Peyer's patch (tissue), 4 donors: Measurements from ENCODE around the gene HHIP. TPM values are rescaled to one million over a fixed set of nuclear protein-coding genes. Genes with fewer than 3 reads are reported as not detected.

Experiments
- DNase-seq, 3 donors: peaks; one replicate each; pipeline ENCODE4 v3.0.0-alpha.2; 2017 to 2019
- H3K27ac ChIP-seq, 4 donors: fragments of 200-600 bp; sonication (generic); one replicate each; pipeline ENCODE4 v1.5.1; 2016 to 2019
- H3K27me3 ChIP-seq, 2 donors: fragments of 200-600 bp; sonication (generic); one replicate each; pipeline ENCODE4 v1.5.1; 2019
- H3K36me3 ChIP-seq, 3 donors: fragments of 200-600 bp; sonication (generic); one replicate each; pipeline ENCODE4 v1.5.1; 2016 to 2019
- H3K4me1 ChIP-seq, 4 donors: fragments of 200-600 bp; sonication (generic); one replicate each; pipeline ENCODE4 v1.5.1; 2016 to 2019
- H3K4me3 ChIP-seq, 4 donors: fragments of 200-600 bp; sonication (generic); 1 replicate in 3 of 4; 2 replicates in 1 of 4; pipeline ENCODE4 v1.5.1; 2016 to 2019; ENCODE audit warnings: mild to moderate bottlenecking in 1 of 4
- H3K9me3 ChIP-seq, 4 donors: fragments of 200-600 bp; sonication (generic); one replicate each; pipeline ENCODE4 v1.5.1; 2016 to 2019; ENCODE audit warnings: mild to moderate bottlenecking in 1 of 4
- CTCF ChIP-seq, 6 experiments: fragments of 450-650 bp in 4 of 6; fragments of 200-600 bp in 2 of 6; sonication (generic) in 1 of 6; IDR thresholded peaks; one replicate each; pipeline ENCODE4 v1.5.1; 2017 to 2019; ENCODE audit warnings: antibody characterized with exemption in 6 of 6, mild to moderate bottlenecking in 3 of 6, moderate library complexity in 1 of 6
- POLR2A ChIP-seq, 2 donors: fragments of 450-650 bp; IDR thresholded peaks; one replicate each; pipeline ENCODE4 v1.5.1; 2017; ENCODE audit warnings: antibody characterized with exemption in 2 of 2, mild to moderate bottlenecking in 2 of 2, moderate library complexity in 2 of 2
- total RNA-seq, 4 donors: library from RNA; depleted of rRNA; stranded (reverse); fragments of >200 nt; gene quantifications; one replicate each; pipeline ENCODE4 v1.1.0, GENCODE V29; 2016

The HHIP gene
- total RNA-seq, 4 donors from 2014 or later, result 3.0 to 37.1 (median 6.6) TPM

GRCh38 chr4:144699565-144699964 lies 53.6 kb downstream of the HHIP start:
- Histone ChIP-seq H3K4me1 (no peaks in the 10 kb centered on the region), H3K4me3 (no peak overlapping the region), H3K9me3 (no peaks in the 10 kb centered on the region), H3K27ac (no peak overlapping the region), H3K36me3 (no peaks in the 10 kb centered on the region), H3K27me3 (no peaks in the 10 kb centered on the region)
- TF ChIP-seq CTCF (IDR thresholded peaks at IDR 0.05) (no peak), POLR2A (IDR thresholded peaks at IDR 0.05) (no peak)
- DNase-seq, result no peak

- TF ChIP-seq CTCF (IDR thresholded peaks at IDR 0.05) (no peak), POLR2A (IDR thresholded peaks at IDR 0.05) (no peak)
- Histone ChIP-seq H3K4me3 (no peak overlapping the region), H3K36me3 (no peaks in the 10 kb centered on the region), H3K9me3 (no peaks in the 10 kb centered on the region), H3K4me1 (no peaks in the 10 kb centered on the region), H3K27me3 (no peaks in the 10 kb centered on the region), H3K27ac (no peak overlapping the region)
- DNase-seq, result no peak
Observed at GRCh38 chr4:144701683-144702233, 55.8 kb downstream of the HHIP start.

GRCh38 chr4:144703494-144703893 lies 57.5 kb downstream of the HHIP start:
- H3K4me3 ChIP-seq, result no peak overlapping the region
- no peak overlapping the region for H3K27ac ChIP-seq
- no peaks in the 10 kb centered on the region for H3K36me3 ChIP-seq
- DNase-seq, result no peak
- H3K27me3 ChIP-seq, result no peaks in the 10 kb centered on the region
- TF ChIP-seq CTCF (IDR thresholded peaks at IDR 0.05) (no peak), POLR2A (IDR thresholded peaks at IDR 0.05) (no peak)
- H3K9me3 ChIP-seq, result no peaks in the 10 kb centered on the region
- H3K4me1 ChIP-seq, result no peaks in the 10 kb centered on the region

- no peak for DNase-seq
- Histone ChIP-seq H3K4me1 (no peaks in the 10 kb centered on the region), H3K27ac (no peak overlapping the region), H3K27me3 (no peaks in the 10 kb centered on the region), H3K36me3 (no peaks in the 10 kb centered on the region), H3K9me3 (no peaks in the 10 kb centered on the region), H3K4me3 (no peak overlapping the region)
- TF ChIP-seq POLR2A (IDR thresholded peaks at IDR 0.05) (no peak), CTCF (IDR thresholded peaks at IDR 0.05) (no peak)
Observed at GRCh38 chr4:144705601-144706590, 59.9 kb downstream of the HHIP start.

GRCh38 chr4:144709159-144709558 lies 63.2 kb downstream of the HHIP start:
- H3K27me3 ChIP-seq, result no peaks in the 10 kb centered on the region
- no peak overlapping the region for H3K27ac ChIP-seq
- H3K4me1 ChIP-seq, result no peaks in the 10 kb centered on the region
- DNase-seq, result no peak
- no peak overlapping the region for H3K4me3 ChIP-seq
- TF ChIP-seq POLR2A (IDR thresholded peaks at IDR 0.05), result no peak
- TF ChIP-seq CTCF (IDR thresholded peaks at IDR 0.05), result no peak
- H3K36me3 ChIP-seq, result no peaks in the 10 kb centered on the region
- H3K9me3 ChIP-seq, result no peaks in the 10 kb centered on the region
